H4 (cell line): ENCODE data around the gene PGP. TPM values are rescaled to one million over a fixed set of nuclear protein-coding genes. Genes with fewer than 3 reads are reported as not detected.
A peak's percentile ranks its signal among the peaks of the same experiment; 100 is the strongest.

ENCODE experiments used
- DNase-seq: peaks from one replicate; pipeline ENCODE4 v3.0.0-alpha.2; 2015; ENCODE audit warnings: low spot score
- total RNA-seq: library from RNA; depleted of rRNA; stranded (reverse); fragments of >200 nt; shearing (Covaris generic); gene quantifications from 2 replicates; pipeline ENCODE4 v1.2.3, GENCODE V29; 2014

PGP gene
- total RNA-seq, 1 experiment from 2014 or later = 20.0 TPM

GRCh38 chr16:2200313-2200712, 14.3 kb downstream of the PGP start:
- no peak for DNase-seq

- DNase-seq = no peak
Observed at GRCh38 chr16:2199621-2200139, 15.0 kb downstream of the PGP start.

- DNase-seq = no peak
Observed at GRCh38 chr16:2199095-2199494, 15.5 kb downstream of the PGP start.

GRCh38 chr16:2198283-2198682, 16.4 kb downstream of the PGP start:
- no peak for DNase-seq

- no peak for DNase-seq
Observed at GRCh38 chr16:2197765-2198164, 16.9 kb downstream of the PGP start.

GRCh38 chr16:2196981-2197511, 17.6 kb downstream of the PGP start:
- no peak for DNase-seq

GRCh38 chr16:2196162-2196980, 18.3 kb downstream of the PGP start, which contains the start of gene CASKIN1:
Gene CASKIN1 (minus strand): TSS chr16:2196605. CDS start chr16:2196432, 173 bp downstream.
- DNase-seq = no peak

- DNase-seq = no peak
Observed at GRCh38 chr16:2195322-2196161, 19.1 kb downstream of the PGP start.

GRCh38 chr16:2194852-2195321, 19.8 kb downstream of the PGP start:
- peak; percentile 57 for DNase-seq

GRCh38 chr16:2194166-2194834, 20.3 kb downstream of the PGP start:
- no peak for DNase-seq

GRCh38 chr16:2191446-2191706, 23.3 kb downstream of the PGP start:
- DNase-seq = no peak

GRCh38 chr16:2190659-2191445, 23.8 kb downstream of the PGP start:
- no peak for DNase-seq

GRCh38 chr16:2190002-2190658, 24.5 kb downstream of the PGP start:
- DNase-seq = no peak

GRCh38 chr16:2189252-2189893, 25.3 kb downstream of the PGP start:
- DNase-seq = no peak

GRCh38 chr16:2188395-2188794, 26.2 kb downstream of the PGP start:
- no peak for DNase-seq

GRCh38 chr16:2187212-2187611, 27.4 kb downstream of the PGP start:
- DNase-seq = no peak

- no peak for DNase-seq
Observed at GRCh38 chr16:2186505-2186904, 28.1 kb downstream of the PGP start.

GRCh38 chr16:2186064-2186463, 28.6 kb downstream of the PGP start:
- DNase-seq = no peak

- DNase-seq = no peak
Observed at GRCh38 chr16:2184962-2185361, 29.7 kb downstream of the PGP start.

GRCh38 chr16:2184346-2184745, 30.3 kb downstream of the PGP start:
- no peak for DNase-seq
